ENCODE data around the gene GLMN. TPM values are rescaled to one million over a fixed set of nuclear protein-coding genes. Genes with fewer than 3 reads are reported as not detected.
A peak's percentile ranks its signal among the peaks of the same experiment; 100 is the strongest.

GLMN gene, protein sequence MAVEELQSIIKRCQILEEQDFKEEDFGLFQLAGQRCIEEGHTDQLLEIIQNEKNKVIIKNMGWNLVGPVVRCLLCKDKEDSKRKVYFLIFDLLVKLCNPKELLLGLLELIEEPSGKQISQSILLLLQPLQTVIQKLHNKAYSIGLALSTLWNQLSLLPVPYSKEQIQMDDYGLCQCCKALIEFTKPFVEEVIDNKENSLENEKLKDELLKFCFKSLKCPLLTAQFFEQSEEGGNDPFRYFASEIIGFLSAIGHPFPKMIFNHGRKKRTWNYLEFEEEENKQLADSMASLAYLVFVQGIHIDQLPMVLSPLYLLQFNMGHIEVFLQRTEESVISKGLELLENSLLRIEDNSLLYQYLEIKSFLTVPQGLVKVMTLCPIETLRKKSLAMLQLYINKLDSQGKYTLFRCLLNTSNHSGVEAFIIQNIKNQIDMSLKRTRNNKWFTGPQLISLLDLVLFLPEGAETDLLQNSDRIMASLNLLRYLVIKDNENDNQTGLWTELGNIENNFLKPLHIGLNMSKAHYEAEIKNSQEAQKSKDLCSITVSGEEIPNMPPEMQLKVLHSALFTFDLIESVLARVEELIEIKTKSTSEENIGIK
- 13.6 and 14.3 TPM in 2 replicates for total RNA-seq (2014; rRNA removed; shearing (Covaris generic))
- polyA plus RNA-seq (2015; cell fraction: cytosol; rRNA removed), result 4.8 and 5.2 TPM in 2 replicates
- polyA plus RNA-seq (2015; cell fraction: nucleus; rRNA removed), result 29.6 and 38.6 TPM in 2 replicates

GRCh38 chr1:92298573-92299476, at the start of gene GLMN, which contains the start of gene RPAP2:
GLMN (minus strand) TSS chr1:92298987; CDS start chr1:92297999, 988 bp downstream.
RPAP2 (plus strand) TSS chr1:92299059; CDS start chr1:92299074, 15 bp downstream.
- peak; percentile 79 for DNase-seq (ENCODE audit: low read depth, low spot score)
- in situ Hi-C loops (cut with HindIII; ENCODE audit: low pct_unique_long_range_greater_than_20kb, low sequenced_read_pairs), result no loop called here

DNA sequence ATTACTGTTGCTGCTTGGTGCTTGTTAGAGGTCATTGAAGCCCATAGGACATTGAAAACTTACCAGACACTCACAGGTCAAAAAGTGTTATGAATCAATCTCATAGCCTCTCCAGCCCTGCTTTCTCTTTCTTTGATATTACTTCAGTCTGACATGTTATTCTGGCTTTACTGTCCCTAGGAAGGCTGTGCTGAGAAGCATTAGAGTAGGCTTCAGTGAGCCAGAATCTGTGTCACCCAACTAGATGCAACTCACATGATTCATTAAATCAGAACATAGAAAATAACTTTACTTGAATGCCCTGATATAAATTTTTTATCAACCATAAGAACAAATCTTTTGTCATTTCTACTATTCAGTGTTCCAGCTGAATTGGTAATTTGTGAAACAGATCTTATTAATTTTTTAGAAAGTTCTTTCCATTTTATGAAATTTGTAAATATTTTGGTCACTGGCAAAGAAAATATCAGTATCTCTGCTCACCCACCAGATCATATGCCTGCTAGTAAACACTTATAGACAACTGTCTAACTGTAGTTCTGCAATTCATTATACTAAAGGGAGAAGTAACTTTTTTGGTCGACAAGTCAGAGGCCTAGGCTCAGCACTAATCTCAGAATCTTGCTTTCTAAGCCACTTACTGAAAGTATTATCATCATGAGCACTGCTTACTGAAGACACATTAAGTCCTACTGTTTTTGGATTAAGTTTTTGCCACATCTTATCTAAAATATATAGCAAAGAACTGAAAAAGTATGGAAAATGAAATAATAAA, 48.3 kb upstream of the GLMN start:
- no peak for DNase-seq (ENCODE audit: low read depth, low spot score)
- in situ Hi-C loops (cut with HindIII; ENCODE audit: low pct_unique_long_range_greater_than_20kb, low sequenced_read_pairs), result no loop called here

- in situ Hi-C loops (cut with HindIII; ENCODE audit: low pct_unique_long_range_greater_than_20kb, low sequenced_read_pairs), result no loop called here
- DNase-seq (ENCODE audit: low read depth, low spot score), result no peak
Observed at GRCh38 chr1:92343061-92343460, 44.3 kb upstream of the GLMN start.

DNA sequence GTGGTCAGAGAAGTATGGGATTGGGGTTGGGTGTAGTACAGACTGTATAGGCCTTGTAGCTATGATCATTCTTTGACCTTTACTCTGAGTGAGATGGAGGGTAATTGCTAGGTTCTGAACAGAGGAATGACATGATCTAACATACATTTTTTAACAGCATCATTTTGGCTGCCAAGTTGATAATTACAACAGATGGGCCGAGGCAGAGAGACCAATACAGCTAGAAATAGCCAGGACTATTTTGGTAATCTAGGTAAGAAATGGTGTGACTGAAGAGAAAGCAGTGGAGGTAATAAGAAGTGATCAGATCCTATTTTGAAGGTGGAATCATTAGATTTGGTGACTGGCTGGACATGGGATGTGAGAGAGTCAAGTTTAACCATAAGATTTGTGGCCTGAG, 43.6 kb upstream of the GLMN start:
- in situ Hi-C loops (cut with HindIII; ENCODE audit: low pct_unique_long_range_greater_than_20kb, low sequenced_read_pairs), result no loop called here
- no peak for DNase-seq (ENCODE audit: low read depth, low spot score)

DNA sequence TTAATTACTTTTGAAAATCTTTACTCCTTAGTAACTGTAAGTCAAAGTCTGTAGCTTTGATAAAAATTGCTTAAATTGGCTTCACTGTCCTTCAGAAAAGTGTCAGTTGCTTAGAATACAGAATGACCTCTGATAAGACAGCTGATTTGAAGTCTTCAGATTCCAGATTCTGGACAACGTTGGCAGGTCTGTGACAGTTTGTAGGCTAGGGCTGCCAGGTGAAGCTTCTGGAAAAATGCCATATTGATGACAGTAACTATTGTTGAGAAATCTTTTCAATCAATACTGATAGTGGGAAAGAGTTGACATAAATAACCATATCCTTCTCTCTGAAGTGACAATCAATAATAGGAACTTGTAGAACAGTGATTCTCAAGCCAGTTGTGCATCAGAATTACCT, 41.4 kb upstream of the GLMN start:
- no peak for DNase-seq (ENCODE audit: low read depth, low spot score)

GRCh38 chr1:92333668-92334067, 34.9 kb upstream of the GLMN start:
- in situ Hi-C loops (cut with HindIII; ENCODE audit: low pct_unique_long_range_greater_than_20kb, low sequenced_read_pairs), result no loop called here
- DNase-seq (ENCODE audit: low read depth, low spot score), result no peak

More for the DNA sequence above, 41.4 kb upstream of the GLMN start:
- in situ Hi-C loops (cut with HindIII; ENCODE audit: low pct_unique_long_range_greater_than_20kb, low sequenced_read_pairs), result no loop called here

DNA sequence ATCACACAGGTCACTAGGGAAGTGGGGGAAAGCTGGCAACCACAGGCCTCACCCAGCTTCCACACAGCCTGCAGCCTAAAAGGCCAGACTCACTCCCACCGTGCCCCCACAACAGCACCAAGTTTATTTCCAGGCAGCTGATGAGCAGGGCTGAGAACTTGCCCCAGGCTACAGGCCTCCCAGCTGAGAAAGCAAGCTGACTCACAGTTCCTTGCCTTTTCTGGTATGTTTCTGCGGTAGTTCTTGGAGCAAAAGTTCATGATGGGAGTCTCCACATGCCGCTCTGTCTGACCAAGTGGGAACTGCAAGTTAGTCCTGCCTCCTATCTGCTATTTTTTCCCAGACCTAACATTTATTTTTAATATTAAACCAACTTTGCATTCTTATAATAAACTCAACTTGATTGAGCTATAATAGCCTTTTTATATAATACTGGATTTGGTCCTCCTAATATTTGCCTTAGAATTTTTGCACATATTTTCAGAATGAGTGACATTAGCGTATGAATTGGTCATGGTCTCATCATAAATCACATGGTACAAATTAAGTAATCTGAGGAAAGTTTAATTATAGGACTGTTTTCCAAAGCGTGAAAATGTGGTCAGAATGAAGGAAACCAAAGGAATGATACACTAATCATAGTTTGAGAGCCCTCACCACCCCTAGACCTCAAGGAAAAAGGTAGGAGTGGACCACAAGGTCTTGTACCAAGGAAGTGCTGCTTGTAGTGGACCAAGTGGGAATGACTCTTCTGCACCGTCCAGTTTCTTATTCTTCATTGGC, 30.8 kb upstream of the GLMN start:
- in situ Hi-C loops (cut with HindIII; ENCODE audit: low pct_unique_long_range_greater_than_20kb, low sequenced_read_pairs), result no loop called here
- peak; percentile 27 for DNase-seq (ENCODE audit: low read depth, low spot score)

GRCh38 chr1:92327794-92328193, 29.0 kb upstream of the GLMN start:
- in situ Hi-C loops (cut with HindIII; ENCODE audit: low pct_unique_long_range_greater_than_20kb, low sequenced_read_pairs), result no loop called here
- DNase-seq (ENCODE audit: low read depth, low spot score), result no peak

- peak; percentile 12 for DNase-seq (ENCODE audit: low read depth, low spot score)
- in situ Hi-C loops (cut with HindIII; ENCODE audit: low pct_unique_long_range_greater_than_20kb, low sequenced_read_pairs), result no loop called here
Observed at GRCh38 chr1:92326681-92327080, 27.9 kb upstream of the GLMN start.

GRCh38 chr1:92324784-92325183, 26.0 kb upstream of the GLMN start:
- in situ Hi-C loops (cut with HindIII; ENCODE audit: low pct_unique_long_range_greater_than_20kb, low sequenced_read_pairs), result no loop called here

GRCh38 chr1:92323473-92324453, 25.0 kb upstream of the GLMN start:
- no peak for DNase-seq (ENCODE audit: low read depth, low spot score)
- in situ Hi-C loops (cut with HindIII; ENCODE audit: low pct_unique_long_range_greater_than_20kb, low sequenced_read_pairs), result no loop called here

More at GRCh38 chr1:92324784-92325183, 26.0 kb upstream of the GLMN start:
- DNase-seq (ENCODE audit: low read depth, low spot score), result no peak

DNA sequence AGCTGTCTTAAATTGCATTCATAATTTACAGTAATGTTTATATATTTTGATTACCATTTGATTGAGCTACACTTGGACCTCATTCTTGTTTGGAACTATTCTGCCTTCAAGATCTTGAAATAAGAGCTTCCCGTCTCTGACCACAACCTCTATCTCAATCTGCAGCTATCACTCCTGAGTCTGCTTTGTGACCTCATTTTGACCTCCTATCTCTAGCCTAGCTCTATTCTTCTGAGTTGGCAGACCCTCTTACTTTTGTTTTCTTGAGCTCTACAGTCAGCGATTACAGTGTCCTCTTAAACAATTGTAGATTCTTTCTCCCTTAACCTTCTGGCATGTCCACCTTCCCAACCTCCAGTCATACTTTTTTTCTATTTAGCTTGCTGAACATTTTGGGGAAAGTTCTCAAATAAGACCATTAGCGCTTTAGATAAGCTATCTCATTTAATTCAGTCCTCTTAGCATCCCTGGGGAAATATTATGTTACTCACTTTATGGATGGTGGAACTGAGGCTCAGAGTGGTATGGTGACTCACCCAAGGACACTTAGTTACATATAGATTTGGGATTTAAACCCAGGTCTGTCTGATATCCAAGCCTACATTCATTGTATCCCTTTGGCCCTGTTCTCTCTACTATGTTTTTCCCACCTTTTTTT, 19.2 kb upstream of the GLMN start:
- in situ Hi-C loops (cut with HindIII; ENCODE audit: low pct_unique_long_range_greater_than_20kb, low sequenced_read_pairs), result no loop called here

GRCh38 chr1:92315766-92316599, 17.2 kb upstream of the GLMN start:
- in situ Hi-C loops (cut with HindIII; ENCODE audit: low pct_unique_long_range_greater_than_20kb, low sequenced_read_pairs), result no loop called here
- no peak for DNase-seq (ENCODE audit: low read depth, low spot score)

More for the DNA sequence above, 19.2 kb upstream of the GLMN start:
- DNase-seq (ENCODE audit: low read depth, low spot score), result no peak

- DNase-seq (ENCODE audit: low read depth, low spot score), result no peak
- in situ Hi-C loops (cut with HindIII; ENCODE audit: low pct_unique_long_range_greater_than_20kb, low sequenced_read_pairs), result no loop called here
Observed at GRCh38 chr1:92314024-92314423, 15.2 kb upstream of the GLMN start.
